ENCODE data around the gene IKZF1. TPM values are rescaled to one million over a fixed set of nuclear protein-coding genes. Genes with fewer than 3 reads are reported as not detected.

Gene IKZF1
- total and polyA plus RNA-seq, 2 donors (not counting 1 experiment from before 2014, with no cell fraction given) = 0.01 TPM; not detected in 1

- Histone ChIP-seq H3K4me3 (replicated peaks in 1 of 4; ENCODE audit: control extremely low read depth in 1 of 4, insufficient read depth in 1 of 4, low read depth in 3 of 4, low read length in 4 of 4) (no peak overlapping the region), H3K4me2 (ENCODE audit: extremely low read depth, insufficient read depth, low read length) (no peak overlapping the region), H3K36me3 (ENCODE audit: control insufficient read depth, insufficient read depth, low read length) (no peaks in the 10 kb centered on the region), H3K4me1 (ENCODE audit: control insufficient read depth, extremely low read depth, insufficient read depth, low read length) (no peaks in the 10 kb centered on the region), H3K27me3 (ENCODE audit: control insufficient read depth, insufficient read depth, low read length) (no peaks in the 10 kb centered on the region), H3K79me2 (ENCODE audit: control insufficient read depth, insufficient read depth, low read length) (no peaks in the 10 kb centered on the region), H2AFZ (ENCODE audit: low read length) (no peak overlapping the region), H3K9ac (ENCODE audit: insufficient read depth, low read length) (no peak overlapping the region), H3K9me3 (ENCODE audit: control insufficient read depth, insufficient read depth, low read depth, low read length) (no peaks in the 10 kb centered on the region), H3K27ac (ENCODE audit: insufficient read depth, low read length) (no peak overlapping the region), H4K20me1 (ENCODE audit: control insufficient read depth, extremely low read depth, insufficient read depth, low read length) (no peaks in the 10 kb centered on the region)
- no peak for DNase-seq (ENCODE audit: low read depth in 2 of 2)
- no peak for TF ChIP-seq CTCF (conservative IDR thresholded peaks at IDR 0.05 in 1 of 2, IDR thresholded peaks at IDR 0.05 in 1 of 2; ENCODE audit: low read depth in 1 of 2, low read length in 2 of 2)
Observed at GRCh38 chr7:50355817-50356178, 51.3 kb downstream of the IKZF1 start.

GRCh38 chr7:50356212-50356944, 51.9 kb downstream of the IKZF1 start:
- no peak overlapping the region for H3K27ac ChIP-seq (ENCODE audit: insufficient read depth, low read length)
- no peaks in the 10 kb centered on the region for H3K36me3 ChIP-seq (ENCODE audit: control insufficient read depth, insufficient read depth, low read length)
- DNase-seq (ENCODE audit: low read depth in 2 of 2) = no peak
- TF ChIP-seq EZH2 (IDR thresholded peaks at IDR 0.05; ENCODE audit: low read length, missing control alignments) (no peak), CTCF (conservative IDR thresholded peaks at IDR 0.05 in 1 of 2, IDR thresholded peaks at IDR 0.05 in 1 of 2; ENCODE audit: low read depth in 1 of 2, low read length in 2 of 2) (no peak)
- no peaks in the 10 kb centered on the region for H4K20me1 ChIP-seq (ENCODE audit: control insufficient read depth, extremely low read depth, insufficient read depth, low read length)
- no peaks in the 10 kb centered on the region for H3K4me1 ChIP-seq (ENCODE audit: control insufficient read depth, extremely low read depth, insufficient read depth, low read length)
- H3K9me3 ChIP-seq (ENCODE audit: control insufficient read depth, insufficient read depth, low read depth, low read length) = no peaks in the 10 kb centered on the region
- no peaks in the 10 kb centered on the region for H3K79me2 ChIP-seq (ENCODE audit: control insufficient read depth, insufficient read depth, low read length)
- no peak overlapping the region for H2AFZ ChIP-seq (ENCODE audit: low read length)
- no peak overlapping the region for H3K9ac ChIP-seq (ENCODE audit: insufficient read depth, low read length)
- no peaks in the 10 kb centered on the region for H3K27me3 ChIP-seq (ENCODE audit: control insufficient read depth, insufficient read depth, low read length)
- no peak overlapping the region for H3K4me3 ChIP-seq (replicated peaks in 1 of 4; ENCODE audit: control extremely low read depth in 1 of 4, insufficient read depth in 1 of 4, low read depth in 3 of 4, low read length in 4 of 4)
- H3K4me2 ChIP-seq (ENCODE audit: extremely low read depth, insufficient read depth, low read length) = no peak overlapping the region

GRCh38 chr7:50356945-50357268, 52.4 kb downstream of the IKZF1 start:
- Histone ChIP-seq H3K9ac (ENCODE audit: insufficient read depth, low read length) (no peak overlapping the region), H3K4me1 (ENCODE audit: control insufficient read depth, extremely low read depth, insufficient read depth, low read length) (no peaks in the 10 kb centered on the region), H3K79me2 (ENCODE audit: control insufficient read depth, insufficient read depth, low read length) (no peaks in the 10 kb centered on the region), H3K27ac (ENCODE audit: insufficient read depth, low read length) (no peak overlapping the region), H3K36me3 (ENCODE audit: control insufficient read depth, insufficient read depth, low read length) (no peaks in the 10 kb centered on the region), H3K9me3 (ENCODE audit: control insufficient read depth, insufficient read depth, low read depth, low read length) (no peaks in the 10 kb centered on the region), H3K27me3 (ENCODE audit: control insufficient read depth, insufficient read depth, low read length) (no peaks in the 10 kb centered on the region), H3K4me3 (replicated peaks in 1 of 4; ENCODE audit: control extremely low read depth in 1 of 4, insufficient read depth in 1 of 4, low read depth in 3 of 4, low read length in 4 of 4) (no peak overlapping the region), H2AFZ (ENCODE audit: low read length) (no peak overlapping the region), H4K20me1 (ENCODE audit: control insufficient read depth, extremely low read depth, insufficient read depth, low read length) (no peaks in the 10 kb centered on the region), H3K4me2 (ENCODE audit: extremely low read depth, insufficient read depth, low read length) (no peak overlapping the region)
- no peak for TF ChIP-seq CTCF (conservative IDR thresholded peaks at IDR 0.05 in 1 of 2, IDR thresholded peaks at IDR 0.05 in 1 of 2; ENCODE audit: low read depth in 1 of 2, low read length in 2 of 2)
- no peak for DNase-seq (ENCODE audit: low read depth in 2 of 2)
